Thyroid gland (tissue), 4 donors: ENCODE results near the gene LAMA3. TPM values are rescaled to one million over a fixed set of nuclear protein-coding genes. Genes with fewer than 3 reads are reported as not detected.

Experiments used
- DNase-seq, 2 donors: peaks; one replicate each; pipeline ENCODE4 v3.0.0-alpha.2; 2019
- H3K27ac ChIP-seq, 3 donors: fragments of 200-600 bp; sonication (generic); 1 replicate in 2 of 3; 2 replicates in 1 of 3; pipeline ENCODE4 v1.5.1; 2016 to 2019; ENCODE audit warnings: mild to moderate bottlenecking in 1 of 3, moderate library complexity in 1 of 3
- H3K27me3 ChIP-seq: fragments of 200-600 bp; sonication (generic); one replicate; pipeline ENCODE4 v1.5.1; 2019
- H3K36me3 ChIP-seq, 2 donors: fragments of 200-600 bp; sonication (generic); one replicate each; pipeline ENCODE4 v1.5.1; 2016 to 2019
- H3K4me1 ChIP-seq, 2 donors: fragments of 200-600 bp; sonication (generic); one replicate each; pipeline ENCODE4 v1.5.1; 2017 to 2019
- H3K4me3 ChIP-seq, 3 donors: fragments of 200-600 bp; sonication (generic); replicated peaks in 1 of 3; 1 replicate in 2 of 3; 2 replicates in 1 of 3; pipeline ENCODE4 v1.5.1; 2016; ENCODE audit warnings: mild to moderate bottlenecking in 1 of 3
- H3K9me3 ChIP-seq: fragments of 200-600 bp; sonication (generic); one replicate; pipeline ENCODE4 v1.5.1; 2017
- POLR2A ChIP-seq, 2 donors: fragments of 450-650 bp; IDR thresholded peaks; one replicate each; pipeline ENCODE4 v1.6.1; 2017; ENCODE audit warnings: antibody characterized with exemption in 2 of 2, mild to moderate bottlenecking in 2 of 2, moderate library complexity in 1 of 2
- WGBS, 2 donors: methylation state at CpG; one replicate each; pipeline ENCODE4 v1.1.5; 2017; 5-methylcytosine and 5-hydroxymethylcytosine counted together
- intact Hi-C: fragments of 100-400 bp; cut with DNase I; formaldehyde crosslinking; loops from one replicate; pipeline ENCODE4 v1.15.1; 2023
- total RNA-seq, 4 donors: library from RNA; depleted of rRNA; stranded (reverse); fragments of >200 nt; gene quantifications; one replicate each; pipeline ENCODE4 v1.2.3, GENCODE V29; 2016
- TF ChIP-seq, protein P1 (sequence below), 6 experiments: fragments of 200-600 bp in 3 of 6; fragments of 450-650 bp in 3 of 6; sonication (generic) in 3 of 6; IDR thresholded peaks; one replicate each; pipeline ENCODE4 v1.5.1; 2016 to 2019; ENCODE audit warnings: antibody characterized with exemption in 6 of 6, mild to moderate bottlenecking in 2 of 6, inconsistent platforms in 1 of 6, moderate library complexity in 1 of 6

LAMA3 gene
- total RNA-seq, 4 donors from 2014 or later, result 7.5 to 12.1 (median 8.9) TPM

DNA sequence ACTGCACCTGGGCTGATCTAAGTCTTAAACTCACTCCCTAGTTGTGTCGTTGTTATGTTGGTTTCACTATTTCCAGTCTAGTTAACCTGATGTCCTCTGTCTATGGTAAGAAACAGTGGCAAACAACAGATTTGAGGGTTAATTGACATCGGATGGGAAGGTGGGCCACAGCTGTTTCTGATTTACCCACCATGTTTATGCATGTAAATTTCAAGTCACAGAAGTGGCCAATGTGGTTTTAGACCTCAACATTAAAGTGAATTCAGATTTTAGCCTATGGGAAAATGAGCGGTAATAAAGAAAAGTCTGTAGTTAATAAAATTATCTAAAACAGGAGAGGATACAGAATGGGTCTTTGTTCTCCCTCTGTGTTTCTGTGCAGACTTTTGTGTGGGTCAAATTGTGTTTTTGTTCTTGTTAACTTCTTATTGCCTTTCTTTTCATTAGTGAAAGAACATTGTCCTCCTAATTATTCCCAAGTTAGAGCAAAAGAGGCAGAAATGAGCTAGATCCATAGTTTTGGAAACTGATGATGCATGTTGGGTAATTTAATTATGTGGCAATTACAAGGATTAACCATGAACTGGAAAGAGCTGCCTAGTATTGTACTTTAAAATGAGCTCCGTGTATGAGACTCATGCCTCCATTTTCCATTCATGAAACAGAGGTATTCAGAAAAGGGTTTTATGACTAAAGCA is 83.2 kb downstream of the LAMA3 start:
- Histone ChIP-seq H3K27me3 (no peaks in the 10 kb centered on the region), H3K36me3 (no peaks in the 10 kb centered on the region), H3K4me3 (no peak overlapping the region), H3K27ac (no peak overlapping the region), H3K4me1 (no peaks in the 10 kb centered on the region), H3K9me3 (no peaks in the 10 kb centered on the region)
- no peak for TF ChIP-seq POLR2A (IDR thresholded peaks at IDR 0.05)
- TF ChIP-seq, protein P1, sequence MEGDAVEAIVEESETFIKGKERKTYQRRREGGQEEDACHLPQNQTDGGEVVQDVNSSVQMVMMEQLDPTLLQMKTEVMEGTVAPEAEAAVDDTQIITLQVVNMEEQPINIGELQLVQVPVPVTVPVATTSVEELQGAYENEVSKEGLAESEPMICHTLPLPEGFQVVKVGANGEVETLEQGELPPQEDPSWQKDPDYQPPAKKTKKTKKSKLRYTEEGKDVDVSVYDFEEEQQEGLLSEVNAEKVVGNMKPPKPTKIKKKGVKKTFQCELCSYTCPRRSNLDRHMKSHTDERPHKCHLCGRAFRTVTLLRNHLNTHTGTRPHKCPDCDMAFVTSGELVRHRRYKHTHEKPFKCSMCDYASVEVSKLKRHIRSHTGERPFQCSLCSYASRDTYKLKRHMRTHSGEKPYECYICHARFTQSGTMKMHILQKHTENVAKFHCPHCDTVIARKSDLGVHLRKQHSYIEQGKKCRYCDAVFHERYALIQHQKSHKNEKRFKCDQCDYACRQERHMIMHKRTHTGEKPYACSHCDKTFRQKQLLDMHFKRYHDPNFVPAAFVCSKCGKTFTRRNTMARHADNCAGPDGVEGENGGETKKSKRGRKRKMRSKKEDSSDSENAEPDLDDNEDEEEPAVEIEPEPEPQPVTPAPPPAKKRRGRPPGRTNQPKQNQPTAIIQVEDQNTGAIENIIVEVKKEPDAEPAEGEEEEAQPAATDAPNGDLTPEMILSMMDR (IDR thresholded peaks at IDR 0.05), result no peak
- DNase-seq, result no peak
- intact Hi-C loops, result no loop called here
- 86 to 88% methylated on average over 4 of the region's 4 CpGs for WGBS, 2 donors

DNA sequence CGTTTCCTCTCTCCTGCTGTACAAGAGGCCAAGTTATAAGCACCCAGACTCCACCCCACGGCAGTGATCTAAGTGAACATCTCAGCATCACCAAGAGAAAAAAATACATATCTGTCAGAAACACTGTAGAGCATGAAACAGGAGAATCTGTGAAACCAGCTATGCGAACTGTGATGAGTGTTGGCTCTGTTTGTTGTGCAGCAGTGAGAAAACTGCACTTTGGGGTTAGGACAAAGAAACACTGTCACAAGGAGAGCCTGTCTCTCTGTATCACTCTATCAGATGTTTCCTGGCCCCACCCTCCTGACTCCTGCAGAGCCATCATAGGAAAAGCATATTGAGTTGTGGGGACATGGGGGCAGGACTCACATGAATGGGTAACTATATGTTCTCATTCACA is 87.1 kb downstream of the LAMA3 start:
- intact Hi-C loops, result no loop called here
- Histone ChIP-seq H3K27me3 (no peaks in the 10 kb centered on the region), H3K4me3 (no peak overlapping the region), H3K9me3 (no peaks in the 10 kb centered on the region), H3K4me1 (no peaks in the 10 kb centered on the region), H3K27ac (no peak overlapping the region), H3K36me3 (no peaks in the 10 kb centered on the region)
- TF ChIP-seq, protein P1 (IDR thresholded peaks at IDR 0.05), result no peak
- no peak for TF ChIP-seq POLR2A (IDR thresholded peaks at IDR 0.05)
- 72 to 77% methylated on average over 3 of the region's 3 CpGs for WGBS, 2 donors
- DNase-seq, result no peak

DNA sequence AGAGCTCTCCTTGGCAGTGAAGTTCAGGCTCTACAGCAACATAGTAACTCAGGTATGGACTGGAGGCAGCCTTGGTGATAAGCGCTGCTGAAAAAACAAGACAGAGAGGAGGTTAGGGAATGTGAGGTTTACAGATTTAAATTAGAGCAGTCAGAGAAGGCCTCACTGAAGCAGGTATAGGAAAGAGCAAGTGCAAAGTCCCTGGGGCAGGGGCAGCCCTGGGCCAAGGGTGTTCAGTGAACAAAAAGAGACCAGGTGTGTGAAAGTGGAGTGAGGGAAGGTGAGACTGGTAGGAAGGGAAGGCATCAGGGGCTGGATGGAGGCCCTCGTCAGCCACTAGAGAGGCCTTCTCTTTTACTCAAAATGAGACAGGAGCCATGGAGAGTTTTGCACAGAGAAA is 89.6 kb downstream of the LAMA3 start:
- Histone ChIP-seq H3K9me3 (no peaks in the 10 kb centered on the region), H3K27ac (no peak overlapping the region), H3K27me3 (no peaks in the 10 kb centered on the region), H3K4me1 (no peaks in the 10 kb centered on the region), H3K4me3 (no peak overlapping the region), H3K36me3 (no peaks in the 10 kb centered on the region)
- DNase-seq, result no peak
- intact Hi-C loops, result no loop called here
- no peak for TF ChIP-seq POLR2A (IDR thresholded peaks at IDR 0.05)
- TF ChIP-seq, protein P1 (IDR thresholded peaks at IDR 0.05), result no peak
- 63 to 67% methylated on average over 2 of the region's 2 CpGs for WGBS, 2 donors

DNA sequence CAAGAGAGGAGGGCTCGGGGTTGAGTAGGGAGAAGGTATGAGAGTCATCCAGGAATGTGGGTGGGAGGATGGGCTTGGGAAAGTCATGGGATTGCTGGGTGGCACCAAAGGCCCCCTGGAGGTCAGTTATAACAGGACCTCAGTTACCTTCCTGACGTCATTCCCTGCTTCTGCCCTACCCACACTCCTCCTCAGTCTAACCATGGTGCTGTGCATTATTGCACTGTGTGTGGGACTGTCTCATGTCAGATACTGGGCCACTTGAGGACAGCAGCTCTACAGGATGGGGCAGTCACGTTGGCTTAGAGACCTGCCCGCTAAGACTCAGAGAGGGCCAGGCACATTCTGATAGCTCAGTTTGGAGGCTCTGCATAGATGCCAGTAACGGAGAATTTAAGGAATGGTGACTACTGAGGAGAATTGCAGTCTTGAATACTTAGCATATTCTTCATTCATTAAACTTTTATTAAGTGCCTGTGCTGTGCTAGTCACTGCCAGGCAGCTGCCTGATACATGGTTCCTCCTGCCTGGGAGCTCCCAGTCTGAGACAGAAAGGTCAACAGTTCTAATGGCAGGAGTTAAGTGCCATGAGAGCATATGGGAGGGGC is 90.5 kb downstream of the LAMA3 start:
- H3K4me3 ChIP-seq, result no peak overlapping the region
- 75 to 79% methylated on average over 5 of the region's 5 CpGs for WGBS, 2 donors
- DNase-seq, result no peak
- no peak for TF ChIP-seq POLR2A (IDR thresholded peaks at IDR 0.05)
- TF ChIP-seq, protein P1 (IDR thresholded peaks at IDR 0.05), result no peak
- H3K27ac ChIP-seq, result no peak overlapping the region
- no peaks in the 10 kb centered on the region for H3K9me3 ChIP-seq
- no peaks in the 10 kb centered on the region for H3K4me1 ChIP-seq
- H3K36me3 ChIP-seq, result no peaks in the 10 kb centered on the region
- intact Hi-C loops, result no loop called here
- no peaks in the 10 kb centered on the region for H3K27me3 ChIP-seq

DNA sequence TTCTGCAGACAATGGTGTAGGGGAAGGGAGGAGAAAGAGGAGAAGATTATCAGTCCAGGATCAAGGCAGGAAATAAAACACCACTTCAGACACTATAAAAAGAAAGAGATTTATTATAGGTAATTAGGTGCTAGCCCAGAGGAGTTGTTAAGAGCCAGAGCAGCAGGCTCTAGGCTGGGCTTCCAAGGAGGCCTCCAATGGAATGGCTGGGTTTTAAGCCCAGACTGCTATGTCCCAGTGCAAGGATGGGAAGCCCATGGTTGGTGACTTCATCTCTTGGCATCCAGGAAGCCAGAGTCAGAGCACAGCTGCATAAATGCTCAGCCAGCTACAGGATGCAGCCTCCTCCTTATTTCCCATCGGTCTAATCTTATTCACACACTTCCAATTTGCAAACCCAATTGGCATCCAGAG is 95.6 kb downstream of the LAMA3 start:
- H3K4me3 ChIP-seq, result no peak overlapping the region
- 36 to 71% methylated on average over 1 of the region's 1 CpG for WGBS, 2 donors
- intact Hi-C loops, result no loop called here
- H3K27me3 ChIP-seq, result no peaks in the 10 kb centered on the region
- DNase-seq, result no peak
- no peaks in the 10 kb centered on the region for H3K4me1 ChIP-seq
- no peak for TF ChIP-seq POLR2A (IDR thresholded peaks at IDR 0.05)
- TF ChIP-seq, protein P1 (IDR thresholded peaks at IDR 0.05), result no peak
- no peaks in the 10 kb centered on the region for H3K9me3 ChIP-seq
- H3K36me3 ChIP-seq, result no peaks in the 10 kb centered on the region
- no peak overlapping the region for H3K27ac ChIP-seq
